ENCODE measurements around the gene RAPGEF3.

RAPGEF3 gene

DNA sequence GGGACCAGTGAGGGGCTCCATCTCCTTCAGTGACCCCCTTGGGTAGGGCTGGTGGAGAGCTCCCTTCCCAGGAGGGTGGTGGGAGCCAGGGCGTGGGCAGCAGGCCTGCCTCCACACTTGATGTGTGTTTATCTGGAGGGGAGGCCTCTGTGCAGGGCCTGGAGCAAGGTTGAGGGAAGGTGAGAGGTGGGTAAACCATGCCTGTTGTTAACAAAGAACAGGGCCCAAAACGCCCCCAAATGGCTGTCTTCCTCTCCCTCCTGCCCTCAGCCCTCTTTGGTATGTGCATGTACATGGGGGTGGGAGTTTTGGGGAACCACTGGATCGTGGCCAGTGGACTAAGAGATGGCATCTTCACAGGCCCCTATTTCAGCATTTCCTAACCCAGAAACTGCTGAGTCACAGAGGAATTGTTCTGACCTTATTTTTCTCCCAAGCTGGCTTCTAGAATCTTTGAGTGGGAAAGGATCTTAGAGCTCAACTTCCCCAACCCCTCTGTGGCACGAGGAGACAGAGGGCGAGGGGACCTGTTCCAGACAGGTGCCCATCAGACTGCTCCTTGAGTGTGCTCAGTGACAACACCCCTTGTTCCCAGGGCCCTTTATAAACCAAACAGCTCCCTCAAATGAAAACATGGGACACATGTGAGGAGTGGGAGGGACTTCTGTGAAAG lies 17.9 kb upstream of the RAPGEF3 start:
- DNase-seq: peak; percentile 52

DNA sequence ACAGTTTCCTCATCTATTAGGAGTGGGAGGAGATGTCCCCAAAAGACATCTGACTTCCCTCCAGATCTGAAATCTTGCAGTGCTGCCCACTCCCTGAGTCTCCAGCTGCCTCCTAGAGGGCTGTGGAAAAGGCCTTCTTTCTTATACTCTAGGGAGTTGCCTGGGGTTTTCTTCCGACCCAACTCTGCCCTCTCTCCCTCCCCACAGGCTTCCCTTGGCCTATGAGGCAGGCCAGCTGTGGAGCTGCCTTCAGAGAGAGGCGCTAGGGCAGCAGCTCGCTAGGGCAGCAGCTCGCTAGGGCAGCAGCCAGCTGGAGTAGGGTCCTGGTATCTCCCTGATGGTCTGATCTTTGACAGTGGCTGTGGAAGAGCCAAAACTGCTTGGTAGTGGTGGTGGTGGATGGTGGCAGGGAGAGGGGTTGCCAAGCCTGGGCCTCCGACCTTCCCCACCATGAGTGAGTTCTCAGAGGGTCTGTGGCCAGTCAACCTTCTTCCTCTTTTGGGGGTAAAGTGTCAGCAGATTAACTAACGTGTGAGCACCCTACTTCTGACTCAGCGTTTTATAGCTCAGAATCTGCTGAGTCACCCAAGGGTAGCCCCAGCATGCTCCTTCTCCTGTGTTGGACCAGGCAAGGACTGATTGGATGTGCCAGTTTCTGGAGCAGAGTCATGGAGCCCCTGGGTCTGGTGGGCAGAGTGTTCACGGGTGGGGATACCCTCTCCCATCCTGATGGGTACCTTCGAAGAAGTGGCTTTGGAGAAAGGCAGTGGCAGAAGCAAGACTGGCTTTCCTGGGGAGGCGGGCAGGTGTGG lies 16.6 kb upstream of the RAPGEF3 start:
- peak; percentile 88 for DNase-seq

DNA sequence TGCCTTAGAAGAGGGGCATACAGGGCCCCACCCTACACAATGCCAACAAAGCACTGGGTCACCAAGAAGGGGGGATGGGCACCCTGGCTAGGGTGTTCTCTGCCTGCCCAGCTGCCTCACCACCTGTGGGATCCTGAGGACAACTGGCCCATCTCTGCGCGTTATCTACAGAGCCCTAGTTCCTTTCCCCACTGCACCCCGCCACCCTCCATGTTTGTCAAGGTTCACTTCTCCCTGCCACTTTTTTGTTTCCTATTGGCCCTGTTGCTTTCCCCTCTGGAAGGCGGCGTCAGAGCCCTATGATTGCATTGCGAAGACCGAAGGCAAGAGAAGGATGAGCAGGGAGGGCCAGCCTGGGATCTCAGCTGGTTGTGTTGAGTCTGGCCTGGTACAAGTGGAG lies 16.0 kb upstream of the RAPGEF3 start:
- peak; percentile 21 for DNase-seq

DNA sequence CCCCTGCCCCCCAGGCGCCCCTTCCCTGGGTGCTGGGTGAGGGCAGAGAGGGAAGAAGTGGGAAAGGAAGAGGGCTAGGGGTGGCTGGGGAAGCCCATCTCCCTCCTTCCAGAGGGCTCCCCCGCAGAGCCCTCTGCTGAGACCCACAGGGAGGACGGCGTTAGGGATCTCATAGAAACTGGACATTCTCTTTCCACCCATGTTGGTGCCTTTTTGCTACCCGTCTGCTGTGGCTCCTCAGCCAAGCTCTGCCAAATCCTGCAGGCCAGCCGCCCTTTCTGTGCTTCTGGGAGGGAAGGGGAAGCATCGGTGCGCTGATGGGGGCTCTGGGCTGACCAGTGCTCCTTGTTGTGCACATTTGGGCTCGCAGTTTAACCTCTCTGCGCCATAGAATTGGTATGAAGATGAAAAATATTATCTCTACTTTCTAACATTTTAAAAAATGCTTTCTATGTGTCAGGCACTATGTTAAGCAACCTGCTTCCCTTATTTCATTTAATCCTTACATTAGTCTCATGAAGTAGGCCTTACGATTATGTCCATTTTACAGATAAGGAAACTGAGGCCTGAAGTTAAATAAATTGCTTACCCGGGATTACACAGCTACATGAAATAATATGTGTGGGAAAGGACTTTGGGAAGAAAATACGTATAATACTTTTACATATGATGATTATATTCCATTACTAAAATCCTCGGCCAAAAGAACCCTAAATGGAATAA lies 15.3 kb upstream of the RAPGEF3 start:
- peak; percentile 4 for DNase-seq

DNA sequence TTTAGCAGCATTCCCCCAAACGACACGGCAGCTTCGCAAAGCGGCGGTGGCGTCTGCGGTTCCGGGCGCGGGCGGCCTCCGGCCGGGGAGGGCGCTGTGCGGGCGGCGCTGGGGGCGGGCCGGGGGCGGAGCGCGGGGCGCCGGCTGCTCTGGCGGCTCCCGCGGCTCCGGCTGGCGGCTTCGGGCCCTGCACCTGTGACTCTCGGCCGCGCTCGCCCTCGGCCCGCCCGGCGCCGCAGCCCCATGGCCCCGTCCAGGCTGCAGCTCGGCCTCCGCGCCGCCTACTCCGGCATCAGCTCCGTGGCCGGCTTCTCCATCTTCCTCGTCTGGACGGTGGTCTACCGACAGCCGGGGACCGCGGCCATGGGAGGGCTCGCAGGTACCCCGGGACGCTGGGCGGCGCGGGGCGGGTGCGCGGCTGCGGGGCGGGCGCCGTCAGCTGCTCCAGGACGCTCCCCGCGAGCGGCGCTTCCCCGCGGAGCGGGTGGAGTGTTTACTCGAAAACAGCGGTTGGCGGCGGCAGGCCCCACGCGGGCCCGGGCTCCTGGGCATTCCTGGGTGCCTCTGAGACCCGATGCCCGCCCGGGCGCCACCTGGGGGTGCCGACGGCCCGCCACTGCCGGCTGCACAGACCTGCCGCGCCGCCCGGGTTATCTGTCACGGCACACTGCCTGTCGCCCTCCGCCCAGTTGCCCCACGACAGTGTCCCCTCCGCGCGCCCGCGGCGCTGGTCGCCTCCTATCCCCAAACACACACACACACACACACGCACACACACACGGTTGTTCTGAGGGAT lies 14.6 kb upstream of the RAPGEF3 start, which contains the start of gene SLC48A1:
SLC48A1 (plus strand) TSS at position 177 of the 796 bp plus-strand sequence; CDS start at position 244, 67 bp downstream.
- peak; percentile 18 for DNase-seq

DNA sequence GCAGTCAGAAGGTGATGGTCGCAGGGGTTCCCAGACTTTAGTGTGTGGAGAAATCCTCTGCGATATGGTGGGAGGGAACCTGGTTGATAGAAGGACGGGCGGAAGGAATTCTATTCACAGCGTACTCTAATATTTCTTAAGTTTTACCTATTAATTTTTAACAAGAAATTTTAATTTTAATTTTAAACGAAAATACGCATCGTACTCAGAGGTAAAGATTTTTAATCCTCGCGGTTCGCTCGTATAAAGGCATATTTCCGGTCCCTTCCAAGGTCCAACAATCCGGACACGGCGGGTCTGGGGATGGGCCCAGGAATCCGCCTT lies 14.0 kb upstream of the RAPGEF3 start:
- no peak for DNase-seq

DNA sequence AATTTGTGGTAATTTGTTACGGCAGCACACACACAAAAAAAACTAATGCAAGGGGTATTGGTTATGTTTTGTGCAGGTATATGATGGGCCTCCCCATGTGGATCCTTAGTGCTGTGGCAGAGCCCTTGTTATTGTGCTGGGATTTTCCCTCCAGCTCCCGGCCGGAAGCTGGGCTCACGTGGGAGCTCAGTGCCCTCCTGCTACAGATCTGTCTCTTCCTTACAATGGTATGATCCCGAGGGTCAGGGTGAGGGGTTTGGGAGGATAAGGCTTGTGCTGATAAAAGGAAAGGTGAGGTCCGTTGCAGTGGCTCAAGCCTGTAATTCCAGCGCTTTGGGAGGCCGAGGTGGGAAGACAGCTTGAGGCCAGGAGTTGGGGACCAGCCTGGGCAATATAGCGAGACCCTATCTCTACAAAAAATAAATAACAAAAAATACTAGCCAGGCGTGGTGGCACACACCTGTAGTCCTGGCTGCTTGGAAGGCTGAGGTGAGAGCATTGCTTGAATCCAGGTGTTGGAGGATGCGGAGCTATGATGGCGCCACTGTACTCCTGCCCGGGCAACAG lies 13.5 kb upstream of the RAPGEF3 start:
- no peak for DNase-seq

DNA sequence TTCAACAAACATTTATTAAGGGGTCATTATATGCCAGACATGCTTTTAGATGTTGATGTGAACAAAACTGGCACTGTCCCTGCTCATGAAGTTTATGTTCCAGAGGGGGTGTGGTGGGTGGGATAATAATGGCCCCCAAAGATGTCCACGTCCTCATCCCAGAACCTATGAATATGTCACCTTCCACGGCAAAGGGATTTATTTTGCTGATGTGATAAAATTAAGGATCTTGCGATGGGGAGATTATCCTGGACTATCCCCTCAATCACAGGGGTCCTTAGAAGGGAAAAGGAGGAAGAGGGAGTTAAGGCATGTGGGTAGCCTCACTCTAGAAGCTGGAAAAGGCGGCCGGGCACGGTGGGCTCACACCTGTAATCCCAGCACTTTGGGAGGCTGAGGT lies 12.6 kb upstream of the RAPGEF3 start:
- DNase-seq: no peak

DNA sequence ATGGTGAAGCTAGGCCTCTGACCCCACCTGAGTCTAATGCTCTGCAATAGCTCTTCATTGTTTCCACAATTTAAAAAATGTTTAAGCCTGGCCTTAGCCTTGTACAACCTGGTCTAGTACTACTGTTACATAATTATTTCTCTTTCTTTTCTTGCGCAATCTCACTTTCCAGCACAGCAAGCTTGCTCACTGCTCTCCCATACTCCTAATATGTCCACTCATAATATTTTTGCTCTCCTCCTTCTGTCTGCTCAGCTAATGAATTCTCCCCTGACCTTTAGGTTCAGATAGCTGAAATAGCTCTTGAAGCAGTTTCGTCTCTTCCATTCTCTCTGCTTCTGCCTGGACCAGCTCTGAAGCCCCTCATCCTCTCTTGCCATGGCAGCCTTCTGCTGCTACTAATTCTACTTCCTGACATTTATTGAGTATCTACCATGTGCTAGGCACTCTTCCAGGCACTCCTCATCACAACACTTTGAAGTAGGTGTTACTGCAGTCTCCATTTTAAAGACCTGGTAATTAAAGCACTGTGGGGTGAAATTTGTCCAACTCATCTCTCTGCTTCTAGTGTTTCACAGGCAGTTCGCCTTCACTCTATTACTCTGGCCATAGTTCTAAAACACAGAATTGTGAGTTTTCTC lies 11.5 kb upstream of the RAPGEF3 start:
- peak; percentile 67 for DNase-seq

DNA sequence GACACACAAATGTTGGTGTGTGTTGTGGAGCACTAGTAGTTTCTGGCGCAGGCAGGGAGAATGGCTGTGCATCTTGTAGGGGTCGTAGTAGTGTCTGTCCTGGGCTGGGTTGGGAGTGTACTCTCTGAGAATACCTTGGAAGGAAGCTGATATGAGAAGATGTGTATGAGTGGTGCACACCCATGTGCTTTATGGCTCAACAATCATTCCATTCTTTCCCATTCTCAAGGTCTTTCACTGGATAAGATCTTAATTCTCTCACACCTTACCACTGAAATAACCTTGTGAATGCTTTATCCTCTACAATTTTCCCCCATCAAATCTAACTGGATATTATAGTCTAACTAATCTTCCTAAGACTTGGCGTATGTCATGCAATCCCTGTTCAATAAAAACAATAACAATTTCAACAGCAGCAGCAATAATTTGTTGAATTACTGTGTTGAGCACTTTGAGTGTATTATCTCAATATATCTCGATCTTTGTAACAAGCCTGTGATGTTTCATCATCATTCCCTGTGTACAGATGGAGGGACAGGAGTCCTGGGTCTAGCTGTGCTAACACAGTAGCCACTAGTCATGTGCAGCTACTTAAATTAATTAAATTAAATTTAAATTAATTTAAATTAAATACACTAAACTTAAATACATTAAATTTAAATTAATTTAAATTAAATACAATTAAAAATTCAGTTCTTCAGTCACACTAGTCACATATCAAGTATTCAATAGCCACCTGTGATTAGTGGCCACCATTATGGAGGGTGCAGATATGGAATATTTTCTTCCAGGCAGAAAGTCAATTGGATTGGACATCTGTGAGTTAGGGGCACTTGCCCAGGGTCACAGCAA lies 10.8 kb upstream of the RAPGEF3 start:
- DNase-seq: no peak

DNA sequence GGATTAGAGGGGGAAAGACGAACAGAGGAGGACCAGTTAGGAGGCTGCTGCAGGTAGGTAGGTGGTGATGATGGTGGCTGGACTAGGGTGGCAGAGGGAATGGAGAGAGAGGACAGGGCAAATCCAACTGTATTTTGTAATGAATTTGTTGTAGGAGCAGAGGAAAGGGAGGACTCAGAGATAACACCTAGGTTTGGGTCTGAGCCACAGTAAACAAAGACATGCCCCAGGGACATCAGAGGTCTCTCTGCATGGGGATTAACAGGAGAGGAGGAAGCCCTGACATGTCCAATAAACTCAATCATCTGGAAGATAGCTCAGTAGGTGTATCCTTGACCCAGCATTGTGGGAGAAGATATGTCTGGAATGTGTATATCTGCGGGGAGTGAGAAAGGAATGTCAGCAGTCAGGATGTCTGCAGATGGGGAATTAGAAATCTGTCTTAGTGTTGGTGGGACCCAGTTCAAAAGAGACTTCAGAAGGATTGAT lies 9.7 kb upstream of the RAPGEF3 start:
- no peak for DNase-seq

DNA sequence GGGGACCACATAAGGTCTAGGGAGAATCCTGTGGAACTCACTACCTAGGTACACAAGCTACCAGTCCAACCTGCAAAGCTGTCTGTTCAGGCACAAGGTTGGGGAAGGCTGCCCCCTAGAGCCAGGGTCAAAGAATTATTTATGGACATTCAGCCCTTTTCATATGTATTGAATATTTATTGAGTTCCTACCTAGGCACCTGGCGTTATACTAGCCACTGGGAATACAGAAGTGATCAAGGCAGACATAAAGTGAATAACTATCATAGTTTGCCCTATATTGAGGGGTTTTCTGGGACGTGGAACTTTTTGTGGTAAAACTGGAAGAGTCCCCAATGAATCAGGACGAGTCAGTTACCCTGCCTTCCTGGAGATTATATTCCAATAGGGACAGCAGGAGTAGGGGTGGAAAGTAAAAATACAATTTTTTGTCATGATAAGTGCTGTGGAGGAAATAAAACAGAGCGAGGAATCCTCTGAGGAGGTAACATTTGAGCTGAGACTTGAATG lies 8.6 kb upstream of the RAPGEF3 start:
- peak; percentile 51 for DNase-seq

DNA sequence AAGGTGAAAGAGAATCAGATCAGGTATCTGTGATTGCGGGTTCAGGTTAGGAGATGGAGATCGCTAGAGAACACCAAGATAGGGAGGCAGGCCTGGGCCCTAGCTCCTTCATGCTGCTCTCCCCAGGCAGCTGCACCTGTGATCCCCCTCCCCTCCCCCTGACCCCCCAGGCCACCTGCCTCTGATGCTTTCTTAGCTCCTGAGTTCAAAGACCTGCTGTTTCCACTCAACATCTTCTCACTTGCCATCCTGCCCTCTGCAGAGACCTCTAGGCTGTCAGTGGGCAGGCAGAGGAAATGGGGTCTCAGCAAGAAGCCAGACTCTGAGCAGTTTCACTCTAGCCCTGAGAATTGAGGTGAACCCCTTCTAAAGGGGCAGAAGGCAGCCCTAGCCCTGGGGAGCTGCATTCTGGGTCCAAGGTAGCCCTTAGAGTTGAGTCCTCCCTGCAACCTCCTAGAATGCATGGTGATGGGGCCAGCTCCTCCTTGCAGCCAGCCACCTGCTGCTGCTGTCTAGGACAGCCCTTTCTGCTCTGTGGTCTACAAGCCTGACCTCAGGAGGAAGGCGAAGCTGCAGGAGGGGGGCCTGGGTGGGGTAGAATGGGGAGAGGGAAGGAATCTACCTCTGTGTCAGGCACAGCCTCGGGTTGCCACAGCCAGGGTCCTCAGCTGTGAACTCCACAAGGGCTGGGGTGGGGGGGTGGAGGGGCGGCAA lies 8.0 kb upstream of the RAPGEF3 start:
- no peak for DNase-seq

DNA sequence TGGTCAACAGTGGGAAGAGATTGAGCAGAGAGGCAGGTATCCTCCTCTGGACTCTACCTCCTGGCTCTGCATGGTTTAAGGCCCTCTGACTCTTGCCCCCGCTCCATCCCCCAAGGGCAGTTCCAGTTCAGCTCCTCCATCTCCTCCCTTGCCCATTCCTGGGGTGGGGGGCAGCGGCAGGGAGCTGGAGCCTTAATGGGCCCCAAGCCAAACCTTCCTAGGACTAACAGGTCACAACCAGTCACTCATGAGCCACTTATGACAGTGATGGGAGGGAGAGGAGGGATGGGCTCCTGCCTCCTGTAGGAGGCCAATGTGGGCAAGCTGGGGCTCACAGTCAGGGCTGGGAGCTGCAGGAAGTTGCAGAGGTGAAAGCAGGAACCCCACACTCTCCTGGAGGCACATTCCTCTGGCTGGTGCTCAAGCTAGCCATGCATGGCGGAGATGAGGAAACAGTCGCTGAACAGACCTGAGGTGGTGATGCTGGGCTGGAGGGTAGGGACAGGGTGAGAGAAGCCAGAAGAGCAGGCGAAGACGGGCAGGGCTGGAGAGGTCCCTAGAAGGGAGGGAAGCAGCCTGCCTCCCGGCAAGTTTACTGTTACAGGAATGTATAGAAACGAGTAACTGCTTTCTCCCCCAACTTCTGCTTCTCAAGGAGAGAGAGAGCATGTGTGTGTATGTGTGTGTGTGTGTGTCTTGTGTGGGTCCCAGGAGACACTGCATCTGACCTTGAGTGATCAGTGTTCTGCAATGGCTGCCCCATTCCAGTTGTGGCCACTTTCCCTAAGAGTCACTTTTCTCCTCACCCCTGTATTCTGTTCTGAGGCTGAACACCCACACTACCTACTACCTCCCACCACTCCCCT lies 5.0 kb upstream of the RAPGEF3 start:
- DNase-seq: peak; percentile 70

DNA sequence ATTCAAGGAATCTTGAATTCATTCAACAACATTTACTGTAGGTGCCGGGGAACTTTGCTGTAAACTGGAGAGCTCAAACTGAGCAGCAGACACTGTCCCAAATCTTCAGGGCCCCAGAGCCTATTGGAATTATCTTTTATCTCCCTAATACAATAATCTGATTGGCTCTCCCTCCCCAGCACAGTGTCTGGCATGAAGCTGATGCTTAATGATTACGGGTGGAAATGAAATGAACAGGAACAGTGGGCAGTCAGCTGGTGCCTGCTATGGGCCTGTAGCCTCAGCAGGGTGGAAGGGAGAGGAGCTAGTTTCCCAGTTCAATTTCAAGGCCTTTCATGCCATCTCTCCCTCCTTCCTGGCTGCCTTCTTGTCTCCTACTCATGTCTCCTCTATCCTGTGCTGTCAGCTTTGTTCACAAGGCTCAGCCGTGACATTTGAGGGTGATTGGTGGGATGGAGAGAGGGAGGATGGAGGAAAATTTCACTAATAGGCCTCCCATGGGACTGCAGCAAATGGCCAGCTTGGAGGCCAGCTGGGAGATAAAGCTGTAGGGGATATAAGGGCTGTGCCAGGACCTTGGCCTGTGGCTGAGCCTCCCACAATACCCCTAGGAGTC lies 4.3 kb upstream of the RAPGEF3 start:
- no peak for DNase-seq

DNA sequence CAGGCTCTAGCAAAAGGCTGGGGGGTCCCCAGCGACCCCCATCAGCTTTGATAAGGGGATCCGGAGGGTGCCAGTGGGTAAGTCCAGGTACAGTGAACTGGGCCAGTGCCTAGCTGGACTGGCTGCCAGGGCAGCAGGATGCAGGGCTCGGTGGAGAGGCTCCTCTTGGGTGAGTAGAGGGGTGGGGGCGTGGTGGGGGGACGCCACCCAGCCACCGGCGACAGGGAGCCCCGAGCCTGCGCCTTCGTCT lies 171 bp downstream of the RAPGEF3 start:
- no peak for DNase-seq

DNA sequence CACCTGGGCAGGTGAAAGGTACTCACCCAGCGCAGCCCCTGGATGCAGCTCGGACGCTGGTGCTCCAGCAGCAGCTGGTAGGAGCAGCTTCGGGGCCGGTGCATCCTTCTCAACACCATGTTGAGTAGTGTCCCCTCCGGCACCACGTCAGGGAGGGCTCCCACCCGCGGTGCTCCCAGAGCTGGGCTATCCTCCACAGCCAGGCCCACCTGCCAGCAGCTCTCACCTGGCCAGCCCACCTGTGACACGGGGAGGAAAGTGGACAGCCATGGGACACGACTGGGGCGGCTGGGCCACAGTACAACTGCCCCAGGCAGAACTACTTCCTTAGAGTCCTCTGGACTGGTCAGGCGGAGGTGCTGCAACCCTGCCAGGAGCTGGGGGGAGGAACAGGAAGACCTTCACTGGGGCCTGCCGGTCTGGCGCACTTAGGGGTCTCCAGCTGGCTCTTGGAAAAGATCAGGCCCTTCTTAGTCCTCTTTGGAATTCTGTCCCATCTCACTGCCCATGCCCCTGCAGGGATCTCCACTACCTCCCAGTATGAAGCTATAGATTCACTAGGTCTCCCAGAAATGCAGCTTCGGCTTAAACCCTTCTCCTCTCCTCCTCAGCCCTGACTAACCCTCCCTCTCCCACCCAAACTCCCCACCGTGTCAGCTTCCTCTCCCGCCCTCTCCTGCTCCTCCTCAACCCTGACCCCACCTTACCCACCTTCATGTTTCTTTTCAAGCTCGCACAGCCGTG lies 668 bp downstream of the RAPGEF3 start:
- DNase-seq: no peak

DNA sequence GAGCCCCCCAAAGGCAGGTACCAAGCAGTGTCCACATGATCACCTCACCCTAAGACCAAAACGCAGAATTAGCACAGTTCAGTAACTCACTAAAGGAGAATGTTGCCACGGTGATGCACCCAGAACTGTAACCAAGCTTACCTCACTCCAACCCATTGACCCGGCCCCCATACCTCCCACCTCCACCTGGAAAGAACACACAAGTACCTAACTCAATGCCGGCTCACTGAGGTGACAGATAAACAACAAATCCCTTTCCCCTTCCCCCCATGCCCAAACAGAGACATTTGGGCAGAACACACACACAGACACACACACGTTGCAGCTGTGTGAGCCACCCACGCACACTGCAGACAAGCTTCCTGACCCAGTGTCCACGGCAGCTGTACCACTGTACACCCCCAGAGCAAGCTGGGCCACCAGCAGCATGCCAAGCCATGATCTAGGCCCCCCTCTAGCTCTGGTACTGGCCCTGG lies 1.3 kb downstream of the RAPGEF3 start:
- no peak for DNase-seq

Data from MV-4-11 (cell line).